Activated CD4-positive, alpha-beta T cell treated with anti-CD3 and anti-CD28 coated beads, Interleukin-10, Interleukin-2, amounts not matched to agents 100 ng/mL and 50 ng/mL, durations not matched to agents 16 hours and 8 hours (primary cell): ENCODE data around the gene LTA.

Experiments
- DNase-seq: peaks from one replicate; pipeline ENCODE4 v3.0.0-alpha.2; 2020

LTA gene

DNA sequence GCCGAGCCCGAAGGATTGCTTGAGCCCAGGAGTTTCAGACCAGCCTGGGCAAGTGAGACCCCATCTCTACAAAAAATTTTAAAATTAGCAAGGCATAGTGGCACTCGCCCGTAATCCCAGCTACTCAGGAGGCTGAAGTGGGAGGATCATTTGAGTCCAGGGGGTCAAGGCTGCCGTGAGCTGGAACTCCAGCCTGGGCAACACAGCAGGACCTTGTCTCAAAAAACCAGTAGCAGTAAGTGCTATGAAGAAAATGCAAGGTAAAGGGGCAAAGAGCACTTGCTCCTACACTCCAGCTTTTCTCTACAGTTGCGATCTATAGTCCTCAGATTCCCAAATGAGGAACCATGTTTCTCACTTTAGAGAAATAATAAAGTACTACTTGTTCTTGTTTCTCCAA, 28.4 kb upstream of the LTA start:
- DNase-seq = no peak

DNA sequence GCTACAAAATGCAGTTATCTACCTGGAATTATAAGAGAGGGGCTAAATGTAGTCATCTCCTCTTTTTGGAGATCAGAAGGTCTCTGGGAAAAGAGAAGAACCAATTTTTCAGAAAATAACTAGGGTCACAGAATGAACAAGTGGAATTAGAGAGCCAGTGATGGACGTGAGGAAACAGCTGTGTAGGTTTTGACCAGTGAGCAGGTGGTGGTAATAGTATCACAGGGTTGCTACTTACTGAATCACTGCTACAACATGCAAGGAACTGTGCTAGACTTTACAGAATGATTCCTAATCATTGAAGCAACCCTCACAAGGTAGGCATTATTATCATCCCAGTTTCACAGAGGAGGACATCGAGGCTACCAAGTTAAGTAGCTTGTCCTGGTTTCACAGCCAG, 27.4 kb upstream of the LTA start:
- no peak for DNase-seq

DNA sequence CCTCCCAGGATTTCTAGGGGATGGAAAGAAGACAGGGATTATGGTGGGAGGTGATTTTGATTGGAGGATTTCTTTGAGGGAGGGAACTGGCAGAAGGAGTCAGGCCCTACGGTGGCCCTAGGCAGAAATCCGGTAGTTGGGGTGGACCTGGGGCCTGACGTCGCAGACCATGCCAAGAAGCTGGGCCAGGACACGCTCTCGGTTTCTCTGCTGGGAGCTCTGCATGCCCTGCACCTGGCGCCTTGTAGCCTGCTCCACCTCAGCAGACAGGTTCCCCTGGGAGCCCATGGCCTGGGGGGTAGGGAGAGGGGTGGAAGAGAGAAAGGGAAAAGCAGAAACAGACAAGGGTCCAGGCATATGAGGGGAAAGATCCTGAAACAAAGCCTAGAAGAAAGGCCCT, 26.8 kb upstream of the LTA start:
- DNase-seq = no peak

DNA sequence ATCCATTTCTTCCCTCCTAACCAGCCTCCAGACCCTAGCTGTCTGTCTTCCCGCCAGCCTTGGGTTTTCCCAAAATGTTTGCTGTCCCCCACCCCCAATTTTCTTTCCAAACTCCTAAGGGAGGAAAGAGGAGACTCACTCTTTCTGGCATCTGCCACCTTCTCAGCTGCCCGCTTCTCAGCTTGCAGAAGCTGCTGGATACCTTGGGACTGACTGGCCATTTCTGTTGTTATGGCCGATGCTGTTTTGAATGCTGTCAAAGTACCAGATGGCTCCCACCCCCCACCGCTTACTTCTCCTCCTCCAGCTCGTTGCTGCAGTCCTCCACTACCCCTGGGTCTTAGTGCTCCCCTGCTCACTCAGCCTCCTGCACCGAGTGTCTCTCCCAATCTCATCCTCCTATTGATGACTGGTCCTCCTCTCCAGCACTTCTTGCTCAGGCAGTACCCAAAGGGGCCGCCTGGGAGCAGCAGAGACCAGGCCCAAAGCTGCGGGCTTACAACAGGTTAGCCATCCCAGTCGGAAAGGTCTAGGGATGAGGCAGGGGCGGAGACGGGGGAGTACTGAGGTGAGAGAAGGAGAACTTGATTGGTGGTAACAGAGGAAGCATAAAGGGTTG, 25.6 kb upstream of the LTA start, which contains the start of gene ATP6V1G2:
Gene ATP6V1G2 (minus strand): TSS at position 270 of the 619 bp plus-strand sequence. CDS start 49 bp downstream, at position 221.
- DNase-seq = peak; percentile 95

DNA sequence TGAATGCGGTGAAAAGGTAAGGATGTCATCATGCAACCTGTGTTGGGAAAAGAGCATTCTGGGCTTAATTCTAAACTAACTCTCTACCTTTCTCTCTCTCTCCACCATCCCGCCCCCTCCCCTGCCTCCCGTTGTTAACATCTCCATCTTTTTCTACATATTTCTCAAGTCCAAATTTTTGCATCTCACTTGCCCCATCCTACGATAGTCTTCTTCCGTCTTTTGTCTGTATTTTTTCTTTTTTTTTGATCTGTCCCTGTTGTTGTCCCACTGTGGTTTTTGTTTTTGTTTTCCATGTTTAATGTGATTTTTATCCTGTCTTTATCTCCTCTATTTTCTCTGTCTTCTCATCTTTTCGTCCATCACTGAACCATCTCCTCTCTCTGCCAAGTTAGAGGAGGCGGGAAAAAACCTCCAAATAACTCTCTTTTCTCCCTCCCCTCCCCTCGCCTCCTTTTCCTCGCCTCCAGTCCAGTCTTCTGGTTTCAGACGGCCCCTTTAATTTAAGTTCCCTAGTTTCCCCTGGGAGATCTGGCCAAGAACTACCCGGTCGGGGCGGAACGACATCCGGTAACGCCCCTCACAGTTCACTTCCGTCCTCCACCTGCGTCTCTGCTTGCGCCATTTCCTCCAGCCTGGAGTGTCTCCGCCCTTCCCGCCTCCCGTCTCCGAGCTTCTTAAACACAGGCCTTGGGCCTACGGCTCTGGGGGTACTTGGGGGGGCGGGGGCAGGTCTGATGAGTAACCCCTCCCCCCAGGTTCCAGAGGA, 24.9 kb upstream of the LTA start, which contains the start of gene NFKBIL1:
Gene NFKBIL1 (plus strand): TSS at position 651 of the 769 bp plus-strand sequence. CDS start 87 bp downstream, at position 738.
- peak; percentile 97 for DNase-seq

DNA sequence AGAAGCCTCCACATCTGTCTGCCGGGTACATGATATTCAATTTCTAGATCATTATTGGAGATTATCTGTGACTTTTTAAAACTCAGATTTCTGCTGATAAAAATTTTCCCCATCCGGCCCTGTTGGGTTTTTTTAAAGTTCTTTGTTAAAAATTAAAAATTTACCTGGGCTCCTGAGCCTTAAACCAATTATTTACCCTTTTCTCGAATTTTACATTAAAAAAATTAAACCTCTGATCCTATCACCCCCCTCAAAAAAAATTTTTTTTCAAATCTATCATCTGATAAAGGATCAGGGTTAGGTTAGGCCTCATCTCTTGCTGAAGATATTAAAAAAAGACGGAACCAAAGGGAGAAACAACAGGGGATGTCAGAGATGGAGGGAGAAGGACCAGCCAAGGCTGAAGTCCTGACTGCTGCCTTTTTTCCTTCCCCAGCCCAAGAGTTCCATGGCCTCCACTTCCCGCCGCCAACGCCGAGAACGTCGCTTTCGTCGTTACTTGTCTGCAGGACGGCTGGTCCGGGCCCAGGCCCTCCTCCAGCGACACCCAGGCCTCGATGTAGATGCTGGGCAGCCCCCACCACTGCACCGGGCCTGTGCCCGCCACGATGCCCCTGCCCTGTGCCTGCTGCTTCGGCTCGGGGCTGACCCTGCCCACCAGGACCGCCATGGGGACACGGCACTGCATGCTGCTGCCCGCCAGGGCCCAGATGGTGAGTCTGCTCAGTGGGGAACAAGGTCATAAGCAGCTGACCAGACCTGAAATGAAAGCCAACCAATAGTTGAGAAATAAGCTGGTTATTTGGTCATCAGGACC, 24.2 kb upstream of the LTA start:
- DNase-seq = no peak

DNA sequence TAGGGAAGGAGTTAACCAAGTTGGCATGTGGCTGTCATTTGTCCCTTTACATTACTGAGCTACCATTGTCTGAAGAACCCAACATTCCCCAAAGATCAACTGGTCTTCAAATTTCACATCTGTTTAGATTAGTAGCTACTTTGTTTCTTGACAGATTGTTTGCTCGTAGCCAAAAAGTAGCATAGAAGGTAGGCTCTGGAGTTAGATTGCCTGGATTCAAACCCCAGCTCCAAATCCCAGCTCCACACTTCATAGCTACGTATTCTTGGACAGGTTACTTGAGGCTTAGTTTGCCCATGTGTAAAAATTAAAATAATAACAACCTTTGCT, 23.6 kb upstream of the LTA start:
- DNase-seq = no peak

DNA sequence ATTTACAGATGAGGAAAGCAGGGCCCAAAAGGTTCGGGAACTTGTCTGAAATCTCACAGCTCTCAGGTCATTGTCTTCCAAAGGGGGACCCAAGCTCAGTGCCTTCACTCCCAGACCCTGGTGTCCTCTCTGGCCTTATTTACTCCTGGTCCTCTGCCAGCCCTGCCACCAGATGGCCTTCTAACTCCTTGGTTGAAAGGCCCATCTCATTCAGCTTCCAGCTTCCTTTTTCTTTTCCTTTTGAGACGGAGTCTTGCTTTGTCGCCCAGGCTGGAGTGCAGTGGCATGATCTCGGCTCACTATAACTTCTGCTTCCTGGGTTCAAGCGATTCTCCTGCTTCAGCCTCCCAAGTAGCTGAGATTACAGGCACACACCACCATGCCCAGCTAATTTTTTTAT, 20.7 kb upstream of the LTA start:
- DNase-seq = peak; percentile 85

DNA sequence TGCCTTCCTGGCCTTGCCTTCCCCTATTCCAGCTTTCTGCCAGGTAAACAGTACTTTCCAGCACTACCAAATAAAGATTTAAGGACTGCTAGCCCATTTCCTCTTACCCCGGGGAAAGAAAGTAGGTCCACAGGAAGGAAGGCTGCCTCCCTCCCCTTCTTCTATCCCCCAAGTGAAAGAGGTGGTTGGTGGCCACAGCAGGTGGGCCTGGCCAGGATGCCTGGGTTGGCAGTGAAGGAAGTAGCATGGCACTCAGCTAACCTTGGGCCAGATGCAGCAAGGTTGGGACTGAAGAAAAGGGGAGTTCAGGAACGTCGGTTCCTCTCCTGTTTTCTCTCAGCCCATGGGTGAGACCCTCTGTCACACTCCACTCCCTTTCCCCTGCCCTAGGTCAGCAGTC, 15.8 kb upstream of the LTA start:
- no peak for DNase-seq

DNA sequence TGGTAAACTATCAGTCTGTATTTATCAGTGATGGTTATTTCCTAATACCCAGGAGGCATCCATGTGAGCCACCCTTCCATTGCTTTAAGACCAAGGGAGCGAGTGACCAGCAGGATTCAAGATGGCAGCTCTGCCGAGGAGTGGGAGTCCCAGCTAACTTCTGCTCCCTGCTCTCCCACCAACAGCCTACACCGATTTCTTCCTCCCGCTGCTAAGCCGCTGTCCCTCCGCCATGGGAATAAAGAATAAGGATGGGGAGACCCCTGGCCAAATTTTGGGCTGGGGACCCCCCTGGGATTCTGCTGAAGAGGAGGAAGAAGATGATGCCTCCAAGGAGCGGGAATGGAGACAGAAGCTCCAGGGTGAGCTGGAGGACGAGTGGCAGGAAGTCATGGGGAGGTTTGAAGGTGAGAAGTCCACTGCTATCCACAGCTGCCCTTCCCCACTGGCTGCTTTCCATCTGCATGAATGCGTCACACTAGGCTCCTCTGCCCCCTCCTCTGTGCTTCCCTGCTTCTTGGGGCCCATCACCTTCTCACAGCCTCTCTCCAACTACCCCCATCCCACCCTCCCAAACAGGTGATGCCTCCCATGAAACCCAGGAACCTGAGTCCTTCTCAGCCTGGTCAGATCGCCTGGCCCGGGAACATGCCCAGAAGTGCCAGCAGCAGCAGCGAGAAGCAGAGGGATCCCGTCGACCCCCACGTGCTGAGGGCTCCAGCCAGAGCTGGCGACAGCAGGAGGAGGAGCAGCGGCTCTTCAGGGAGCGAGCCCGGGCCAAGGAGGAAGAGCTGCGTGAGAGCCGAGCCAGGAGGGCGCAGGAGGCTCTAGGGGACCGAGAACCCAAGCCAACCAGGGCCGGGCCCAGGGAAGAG, 14.4 kb upstream of the LTA start:
- DNase-seq = no peak

DNA sequence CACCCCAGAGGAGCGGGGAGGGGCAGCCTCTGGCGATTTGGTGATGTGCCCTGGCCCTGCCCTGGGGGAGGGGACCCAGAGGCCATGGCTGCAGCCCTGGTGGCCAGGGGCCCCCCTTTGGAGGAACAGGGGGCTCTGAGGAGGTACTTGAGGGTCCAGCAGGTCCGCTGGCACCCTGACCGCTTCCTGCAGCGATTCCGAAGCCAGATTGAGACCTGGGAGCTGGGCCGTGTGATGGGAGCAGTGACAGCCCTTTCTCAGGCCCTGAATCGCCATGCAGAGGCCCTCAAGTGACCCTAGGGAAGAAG, 13.8 kb upstream of the LTA start:
- DNase-seq = no peak

DNA sequence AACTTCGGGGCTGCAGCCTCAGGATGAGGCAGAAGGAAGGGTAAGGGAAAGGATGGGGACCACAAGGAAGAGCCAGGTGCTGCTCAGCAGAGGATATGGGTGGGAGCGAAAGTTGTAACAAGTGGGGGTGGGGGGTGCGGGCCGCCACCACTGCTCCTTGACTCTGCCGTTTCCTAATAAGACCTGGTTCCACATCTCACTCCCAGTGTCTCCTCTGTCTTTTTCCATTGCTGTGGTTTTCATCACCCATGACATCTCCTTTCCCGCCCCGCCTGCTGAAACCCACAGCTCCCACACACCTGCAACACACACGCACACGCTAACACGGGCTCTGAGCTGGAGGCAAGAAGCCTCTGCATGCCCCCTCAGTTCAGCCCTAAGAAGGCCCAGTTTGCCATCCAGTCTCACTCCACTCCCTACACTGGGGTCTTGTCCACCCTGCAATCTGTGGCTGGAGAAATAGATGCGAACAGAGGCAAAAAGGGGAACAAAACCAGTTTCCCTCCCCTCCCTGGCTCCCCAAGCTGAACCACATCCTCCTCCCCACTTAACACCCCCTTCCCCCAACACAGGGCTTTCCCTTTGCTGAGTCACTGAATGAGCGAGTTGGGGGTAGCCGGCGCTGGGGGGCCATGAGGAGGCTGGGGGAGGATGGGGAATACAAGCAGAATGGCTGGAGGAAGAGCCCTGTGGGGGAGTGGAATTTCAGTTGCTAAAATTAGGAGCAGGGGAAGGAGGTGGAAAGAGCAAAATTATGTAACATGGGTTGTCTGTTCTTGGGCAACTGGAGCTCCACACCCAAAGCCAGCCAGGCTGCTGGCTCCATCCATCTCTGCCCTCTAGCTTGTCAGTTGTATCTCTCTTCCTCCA, 13.2 kb upstream of the LTA start:
- peak; percentile 81 for DNase-seq

DNA sequence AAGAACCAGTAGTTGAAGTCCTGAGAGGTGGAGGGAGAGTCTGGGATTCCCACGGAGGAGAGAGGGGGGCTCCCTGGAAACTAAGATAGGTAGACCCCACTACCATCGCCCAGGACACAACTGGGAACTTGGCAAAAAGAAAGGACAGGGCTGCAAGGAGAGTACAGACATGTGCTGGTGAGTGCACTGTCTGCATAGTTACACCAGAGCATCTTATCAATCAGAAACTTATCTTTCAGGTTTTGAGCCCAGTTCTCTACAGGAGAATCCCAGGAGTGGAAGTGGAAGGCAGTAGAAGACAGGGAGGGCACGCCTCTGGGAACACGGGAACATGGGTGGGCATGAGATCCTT, 12.5 kb upstream of the LTA start:
- no peak for DNase-seq

DNA sequence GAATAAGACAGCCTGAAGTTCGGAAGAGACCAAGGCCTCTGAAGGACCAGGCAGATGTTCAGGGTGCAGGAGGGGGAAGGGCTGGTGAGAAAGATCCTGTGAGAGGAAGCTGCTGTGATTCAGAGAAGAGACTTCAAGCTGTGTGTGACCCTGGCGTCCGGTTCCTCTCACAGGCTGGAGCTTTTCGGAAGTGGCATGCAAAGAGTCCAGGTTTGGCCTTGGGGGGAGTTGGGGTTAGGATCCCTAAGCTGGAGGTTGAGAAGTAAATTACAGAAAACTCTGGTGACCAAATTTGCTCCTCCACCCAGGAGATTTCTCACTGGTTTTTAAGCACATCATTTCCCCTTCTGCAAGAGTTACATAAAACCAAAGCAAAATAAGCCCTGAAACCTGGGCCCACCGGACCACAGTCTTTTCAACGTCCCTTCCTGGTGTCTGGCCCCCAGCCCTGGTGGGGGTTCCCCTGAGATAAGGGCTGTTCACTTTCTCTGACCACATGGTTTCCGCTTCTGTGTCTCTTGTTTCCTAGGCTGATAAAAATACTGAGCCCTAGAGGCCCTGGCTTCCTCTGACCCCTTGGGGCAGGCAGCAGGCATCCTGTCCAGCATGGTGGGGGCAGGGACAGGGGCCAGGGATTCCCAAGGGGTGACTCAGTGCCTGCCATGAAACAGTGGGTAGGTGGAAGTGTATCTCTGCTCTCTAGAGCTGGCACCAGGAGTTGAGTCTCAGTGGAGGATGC, 12.0 kb upstream of the LTA start:
- peak; percentile 89 for DNase-seq

DNA sequence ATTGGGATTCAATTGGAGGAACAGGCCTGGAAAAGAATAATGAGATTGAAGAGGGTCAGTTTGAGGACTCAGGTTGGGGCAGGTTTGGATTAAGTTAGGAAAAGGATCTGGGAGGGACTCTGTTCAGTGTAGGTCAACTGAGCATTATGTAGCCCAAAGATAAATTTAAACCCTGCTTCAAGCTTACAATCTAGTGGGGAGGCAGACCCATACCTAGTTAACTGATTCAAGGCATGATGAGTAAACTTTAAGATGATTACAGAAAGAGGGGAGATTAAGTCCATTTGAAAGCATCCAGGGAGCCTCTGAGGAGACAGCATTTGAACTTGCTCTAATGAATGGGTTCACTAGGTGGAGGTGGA, 11.4 kb upstream of the LTA start:
- no peak for DNase-seq

DNA sequence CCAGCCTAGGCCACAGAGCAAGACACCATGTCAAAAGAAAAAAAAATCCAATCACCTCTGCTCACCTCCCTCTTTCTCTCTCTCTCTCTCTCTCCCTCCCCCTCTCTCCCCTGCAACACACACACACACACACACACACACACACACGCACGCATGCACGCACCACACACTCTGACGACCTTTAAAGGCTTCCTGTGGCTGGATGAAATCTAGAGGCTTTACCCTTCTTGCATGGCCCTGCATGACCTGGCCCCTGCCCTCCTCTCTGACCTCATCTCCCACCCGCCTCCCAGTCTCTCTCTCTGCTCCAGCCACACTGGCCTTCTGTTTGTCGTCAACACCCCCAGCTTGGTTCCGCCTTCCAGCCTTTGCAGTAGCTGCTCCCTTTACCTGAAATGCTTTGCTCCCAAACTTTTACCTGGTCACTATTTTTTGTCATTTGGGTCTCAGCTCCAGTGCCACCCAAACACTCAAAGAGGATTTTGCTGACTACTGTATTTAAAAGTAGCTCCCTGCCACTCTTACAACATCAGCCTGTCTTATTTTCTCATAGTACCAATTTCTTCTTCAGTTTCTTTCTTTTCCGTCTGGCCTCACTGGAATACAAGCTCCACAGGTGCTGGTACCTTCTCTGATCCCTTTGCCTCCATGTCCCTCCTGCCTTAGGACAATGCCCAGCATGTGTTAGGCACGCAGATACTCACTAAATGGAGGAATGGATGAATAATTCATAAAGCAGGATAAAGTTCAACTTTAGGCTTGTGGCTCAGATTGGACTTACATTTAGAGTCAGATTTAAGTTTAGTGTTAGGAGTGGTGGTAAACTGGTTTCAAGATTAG, 4.3 kb upstream of the LTA start:
- peak; percentile 47 for DNase-seq

DNA sequence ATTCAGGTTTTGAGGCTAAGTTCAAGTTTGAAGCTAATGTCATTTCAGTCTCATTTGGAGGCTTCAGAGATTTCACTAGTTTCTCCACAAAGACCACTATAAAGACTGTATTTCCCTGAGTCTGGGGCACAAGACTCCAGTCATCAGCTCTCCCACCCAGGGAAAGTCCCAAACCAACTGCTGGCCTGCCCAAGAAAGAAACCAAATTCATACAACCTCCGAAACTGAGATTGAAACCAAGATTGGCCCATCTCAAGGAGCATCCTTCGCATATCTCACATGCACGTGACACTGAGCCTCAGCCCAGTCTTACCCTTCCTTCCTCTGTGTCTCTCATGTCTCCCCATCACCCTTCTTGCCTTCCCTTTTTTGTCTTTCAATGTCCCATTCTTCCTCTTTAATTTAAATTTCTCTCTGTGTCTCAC, 3.5 kb upstream of the LTA start:
- peak; percentile 96 for DNase-seq

DNA sequence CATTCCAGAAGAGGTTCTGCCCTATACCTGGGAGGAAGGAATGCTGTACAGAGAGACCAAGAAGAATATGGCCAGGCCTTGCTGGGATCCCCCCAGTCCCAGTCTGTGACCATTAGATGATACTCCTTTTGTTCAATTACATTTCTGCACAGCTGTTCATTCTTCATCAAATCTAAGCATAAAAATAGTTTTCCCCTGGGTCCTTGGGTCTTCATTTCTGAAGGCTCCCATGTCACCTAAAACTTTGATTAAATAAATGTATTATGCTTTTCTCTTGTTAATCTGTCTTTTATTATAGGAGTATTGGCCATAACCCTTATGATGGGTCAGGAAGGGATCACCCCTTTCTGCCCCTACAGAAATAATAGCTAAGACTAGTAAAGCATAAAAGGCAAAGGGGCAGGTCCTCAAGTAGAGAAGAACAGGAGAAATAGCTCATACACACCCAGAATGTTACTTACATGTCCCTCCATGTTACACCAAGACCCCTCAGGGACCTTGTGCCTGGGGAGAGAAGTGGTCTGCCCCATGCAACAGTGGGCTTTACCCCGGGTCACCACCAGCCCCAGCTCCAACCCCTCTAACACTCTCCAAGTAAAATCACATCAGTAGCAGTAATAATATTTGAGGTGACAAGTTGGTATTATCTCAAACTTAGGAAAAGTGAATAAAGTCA, 2.1 kb upstream of the LTA start:
- DNase-seq = no peak

DNA sequence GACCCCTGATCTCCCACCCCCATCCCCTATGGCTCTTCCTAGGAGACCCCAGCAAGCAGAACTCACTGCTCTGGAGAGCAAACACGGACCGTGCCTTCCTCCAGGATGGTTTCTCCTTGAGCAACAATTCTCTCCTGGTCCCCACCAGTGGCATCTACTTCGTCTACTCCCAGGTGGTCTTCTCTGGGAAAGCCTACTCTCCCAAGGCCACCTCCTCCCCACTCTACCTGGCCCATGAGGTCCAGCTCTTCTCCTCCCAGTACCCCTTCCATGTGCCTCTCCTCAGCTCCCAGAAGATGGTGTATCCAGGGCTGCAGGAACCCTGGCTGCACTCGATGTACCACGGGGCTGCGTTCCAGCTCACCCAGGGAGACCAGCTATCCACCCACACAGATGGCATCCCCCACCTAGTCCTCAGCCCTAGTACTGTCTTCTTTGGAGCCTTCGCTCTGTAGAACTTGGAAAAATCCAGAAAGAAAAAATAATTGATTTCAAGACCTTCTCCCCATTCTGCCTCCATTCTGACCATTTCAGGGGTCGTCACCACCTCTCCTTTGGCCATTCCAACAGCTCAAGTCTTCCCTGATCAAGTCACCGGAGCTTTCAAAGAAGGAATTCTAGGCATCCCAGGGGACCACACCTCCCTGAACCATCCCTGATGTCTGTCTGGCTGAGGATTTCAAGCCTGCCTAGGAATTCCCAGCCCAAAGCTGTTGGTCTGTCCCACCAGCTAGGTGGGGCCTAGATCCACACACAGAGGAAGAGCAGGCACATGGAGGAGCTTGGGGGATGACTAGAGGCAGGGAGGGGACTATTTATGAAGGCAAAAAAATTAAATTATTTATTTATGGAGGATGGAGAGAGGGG, 1.4 kb downstream of the LTA start:
- no peak for DNase-seq
